K562 (cell line): Measurements from ENCODE around the gene HRH1. TPM values are rescaled to one million over a fixed set of nuclear protein-coding genes. Genes with fewer than 3 reads are reported as not detected.

ENCODE experiments used
- ATAC-seq: fragments of 200-7000 bp; cut with Tn5 transposase; 3 replicates; pipeline ENCODE4 v1.9.1; 2020; ENCODE audit warnings: moderate library complexity
- BruUV-seq: library from RNA; stranded (reverse); fragments of 400-500 nt; replicated peaks from 2 replicates; lab custom pipeline; 2021; lab: Mats Ljungman, UMichigan
- CTCF ChIA-PET: fragments of 300-600 bp; formaldehyde crosslinking; extraction: SDS; loops from one replicate; lab custom pipeline; 2021; ENCODE audit warnings: low intra/inter-chr PET ratio; lab: Yijun Ruan, JAX
- POLR2A ChIA-PET: fragments of 300-600, 350-650 bp; sonication (Branson Sonifier 250); formaldehyde crosslinking; extraction: SDS; loops from one replicate; lab custom pipeline; 2021; ENCODE audit warnings: antibody characterized with exemption, inconsistent platforms; lab: Yijun Ruan, JAX
- DNase-seq, 4 experiments: peaks; one replicate each; pipeline versions ENCODE4 v3.0.0 to v3.0.0-alpha.2; 2011 to 2018; ENCODE audit warnings: low spot score in 3 of 4, mixed read lengths in 3 of 4; ENCODE audit errors: extremely low read depth in 1 of 4
- FAIRE-seq: peaks from 2 replicates; lab custom pipeline; 2011; peaks lifted over from hg19 to GRCh38; lab: Jason Lieb, UNC
- H2AFZ ChIP-seq: 2 replicates; pipeline ENCODE4 v1.6.0; 2011; ENCODE audit warnings: low read depth, low read length, control low read depth, inconsistent platforms
- H3K27ac ChIP-seq: fragments of 200-600 bp; 3 replicates; pipeline ENCODE4 v1.8.0; 2011; ENCODE audit warnings: low read depth, mild to moderate bottlenecking, control low read depth, inconsistent platforms, low read length, moderate library complexity, mixed read lengths; ENCODE audit errors: extremely low read depth
- H3K27me3 ChIP-seq, 2 experiments: fragments of 300-600 bp in 1 of 2; 2 replicates in 1 of 2; 3 replicates in 1 of 2; pipeline versions ENCODE4 v1.6.0 to v1.8.0; 2011; ENCODE audit warnings: inconsistent platforms in 2 of 2, low read length in 2 of 2, mild to moderate bottlenecking in 1 of 2, mixed read lengths in 1 of 2, moderate library complexity in 1 of 2; ENCODE audit not compliant: control insufficient read depth in 2 of 2, insufficient read depth in 2 of 2
- H3K36me3 ChIP-seq: fragments of 300-600 bp; 3 replicates; pipeline ENCODE4 v1.8.0; 2011; ENCODE audit warnings: mild to moderate bottlenecking, low read length, inconsistent platforms; ENCODE audit not compliant: control insufficient read depth, insufficient read depth
- H3K4me1 ChIP-seq, 2 experiments: fragments of 200-600 bp in 1 of 2; replicated peaks in 1 of 2; 2 replicates in 1 of 2; 3 replicates in 1 of 2; pipeline versions ENCODE4 v1.5.1 to v1.8.0; 2011; ENCODE audit warnings: inconsistent platforms in 2 of 2, low read length in 2 of 2, mild to moderate bottlenecking in 1 of 2, mixed read lengths in 1 of 2, moderate library complexity in 1 of 2; ENCODE audit not compliant: control insufficient read depth in 2 of 2, insufficient read depth in 2 of 2
- H3K4me2 ChIP-seq: 2 replicates; pipeline ENCODE4 v1.6.1; 2011; ENCODE audit warnings: low read length, control low read depth, inconsistent platforms, mixed read lengths; ENCODE audit not compliant: insufficient read depth
- H3K4me3 ChIP-seq: fragments of 200-600 bp; sonication (generic), shearing (Covaris generic); 2 replicates; pipeline ENCODE4 v1.5.1; 2016; ENCODE audit warnings: control low read depth, inconsistent platforms
- H3K79me2 ChIP-seq: fragments of 200-600 bp; 3 replicates; pipeline ENCODE4 v1.8.0; 2011; ENCODE audit warnings: low read length, inconsistent platforms; ENCODE audit not compliant: control insufficient read depth, insufficient read depth
- H3K9ac ChIP-seq, 2 experiments: 2 replicates each; pipeline versions ENCODE4 v1.6.0 to v1.6.1; 2011; ENCODE audit warnings: low read depth in 2 of 2, low read length in 2 of 2, control low read depth in 1 of 2, inconsistent platforms in 1 of 2, mild to moderate bottlenecking in 1 of 2, mixed read lengths in 1 of 2; ENCODE audit not compliant: insufficient read depth in 1 of 2
- H3K9me1 ChIP-seq: one replicate; pipeline ENCODE4 v1.6.0; 2011; ENCODE audit warnings: inconsistent platforms, mild to moderate bottlenecking, low read length, moderate library complexity; ENCODE audit not compliant: control insufficient read depth, insufficient read depth
- H3K9me3 ChIP-seq: replicated peaks from 2 replicates; pipeline ENCODE4 v1.5.1; 2011; ENCODE audit warnings: low read depth, low read length, inconsistent platforms; ENCODE audit not compliant: control insufficient read depth, insufficient read depth
- H4K20me1 ChIP-seq: replicated peaks from 2 replicates; pipeline ENCODE4 v1.6.1; 2011; ENCODE audit warnings: low read length, inconsistent platforms, mixed read lengths; ENCODE audit not compliant: control insufficient read depth, insufficient read depth
- FOXK1 ChIP-seq: sonication (generic); formaldehyde crosslinking; IDR thresholded peaks from 2 replicates; pipeline ENCODE4 v1.8.0; 2022; ENCODE audit warnings: missing genetic modification reagents, mild to moderate bottlenecking, borderline replicate concordance
- FOXP1 ChIP-seq: sonication (generic); formaldehyde crosslinking; IDR thresholded peaks from 2 replicates; pipeline ENCODE4 v1.8.0; 2022; ENCODE audit warnings: mild to moderate bottlenecking, missing genetic modification reagents
- GABPB2 ChIP-seq: fragments of 250-450 bp; sonication (Bioruptor Pico); conservative IDR thresholded peaks from 2 replicates; pipeline ENCODE4 v1.5.1; 2021; ENCODE audit warnings: mild to moderate bottlenecking
- GTF3C2 ChIP-seq: IDR thresholded peaks from 3 replicates; pipeline ENCODE4 v1.6.1; 2011; ENCODE audit warnings: borderline replicate concordance, mild to moderate bottlenecking, moderate library complexity; ENCODE audit not compliant: insufficient read length; ENCODE audit errors: extremely low read depth
- PHF21A ChIP-seq: fragments of 450-650 bp; IDR thresholded peaks from 2 replicates; pipeline ENCODE4 v1.6.1; 2017; ENCODE audit warnings: low read depth, borderline replicate concordance
- RFX1 ChIP-seq: fragments of 450-650 bp; IDR thresholded peaks from 2 replicates; pipeline ENCODE4 v1.6.1; 2016; ENCODE audit warnings: mild to moderate bottlenecking, moderate library complexity
- RFX5 ChIP-seq: IDR thresholded peaks from 2 replicates; pipeline ENCODE4 v1.6.1; 2011; ENCODE audit warnings: low read depth, mild to moderate bottlenecking, improper control_type of control experiment, low read length
- SMARCB1 ChIP-seq: IDR thresholded peaks from 2 replicates; pipeline ENCODE4 v1.6.1; 2011; ENCODE audit warnings: improper control_type of control experiment, low read depth; ENCODE audit not compliant: insufficient read length
- TFE3 ChIP-seq: fragments of 450-650 bp; formaldehyde crosslinking; IDR thresholded peaks from 2 replicates; pipeline ENCODE4 v1.4.0; 2020; ENCODE audit warnings: mild to moderate bottlenecking, mixed read lengths
- ZNF175 ChIP-seq: fragments of 200-800 bp; sonication (Bioruptor generic); IDR thresholded peaks from 2 replicates; pipeline ENCODE4 v1.6.1; 2016; ENCODE audit warnings: low read depth, mild to moderate bottlenecking, missing genetic modification characterization, missing compliant biosample characterization
- WGBS: fragments of 100-300 bp; shearing (Covaris generic); methylation state at CpG from one replicate; pipeline ENCODE4 v1.1.6; 2016; ENCODE audit warnings: low coverage, mixed read lengths; ENCODE audit not compliant: insufficient coverage; ENCODE audit errors: missing lambda C conversion rate; 5-methylcytosine and 5-hydroxymethylcytosine counted together
- in situ Hi-C: fragments of 300-500 bp; cut with MboI; formaldehyde crosslinking; loops from 4 replicates; pipeline ENCODE4 v1.15.0; 2018; ENCODE audit warnings: inconsistent platforms, mixed read lengths
- intact Hi-C: fragments of 100-400 bp; cut with micrococcal nuclease; formaldehyde crosslinking; loops from 2 replicates; pipeline ENCODE4 v1.14.2; 2022
- polyA plus RNA-seq, 8 experiments: library from polyadenylated mRNA; depleted of rRNA in 4 of 8; stranded (reverse) in 5 of 8; unstranded in 3 of 8; fragments of >200 nt; fragmentation: Nextera tagmentation in 2 of 8; fragmentation: Illumina TruSeq in 1 of 8; extraction: Ambion mirVana in 2 of 8; extraction: Trizol in 1 of 8; gene quantifications; 2 replicates each; pipeline versions ENCODE4 v1.2.1 to v1.2.3, GENCODE V29; 2011 to 2014; ENCODE audit warnings: inconsistent platforms in 1 of 8, missing spikeins in 1 of 8
- total RNA-seq, 7 experiments: library from RNA; depleted of rRNA in 6 of 7; stranded (reverse); fragments of >200 nt in 6 of 7; fragmentation: Illumina TruSeq in 2 of 7; extraction: Trizol in 2 of 7; gene quantifications; 2 replicates each; pipeline versions ENCODE4 v1.2.1 to v1.2.3, GENCODE V29; 2011 to 2021; ENCODE audit warnings: low replicate concordance in 1 of 7

Gene HRH1
- total and polyA plus RNA-seq, 9 of the 15 experiments (the other 6 are each of a cell fraction or from before 2014, with no cell fraction given), result 0.03 to 0.15 (median 0.06) TPM; not detected in 1

GRCh38 chr3:11244121-11244677 lies 89.9 kb downstream of the HRH1 start (continued):
- TF ChIP-seq TFE3 (CRISPR knock-in tag), result peak; percentile 49
- TF ChIP-seq, all 486 proteins: peak for 16

GRCh38 chr3:11245276-11245675 lies 91.0 kb downstream of the HRH1 start:
- DNase-seq (no peak), ATAC-seq (no peak), FAIRE-seq (no peak)
- Histone ChIP-seq H3K9ac (no peak overlapping the region), H3K4me3 (no peak overlapping the region), H3K36me3 (no peaks in the 10 kb centered on the region), H3K27me3 (peaks cover 10% of the 10 kb centered on the region in 2 experiments; a peak in 4 of 5 replicates), H3K9me1 (no peaks in the 10 kb centered on the region), H2AFZ (no peak overlapping the region), H3K9me3 (no peaks in the 10 kb centered on the region), H3K79me2 (no peaks in the 10 kb centered on the region), H3K27ac (no peak overlapping the region), H3K4me1 (peaks cover 0 to 3% of the 10 kb centered on the region in 2 experiments; a peak in 1 of 5 replicates), H3K4me2 (no peak overlapping the region), H4K20me1 (no peaks in the 10 kb centered on the region)
- in situ Hi-C loops, result no loop called here
- WGBS, result 11% methylated on average over 8 of the region's 8 CpGs
- ChIA-PET POLR2A (interaction anchor here (0.7 to 1.4 kb wide), 3 partner anchors 9 to 12 kb away, joined by 3 to 5 read pairs (median 3); no protein-coding TSS in a partner anchor), CTCF (no interaction called here)
- no TSS peak for BruUV-seq
- intact Hi-C loops, result no loop called here
- TF ChIP-seq FOXK1 (CRISPR knock-in tag) (no peak), GABPB2 (CRISPR knock-in tag) (no peak), GTF3C2 (no peak), ZNF175 (CRISPR knock-in tag) (no peak), RFX1 (no peak), PHF21A (no peak), SMARCB1 (no peak), RFX5 (no peak), FOXP1 (no peak)
